OCI-LY1 (cell line): ENCODE results near the gene CHMP6.

Experiments
- H2AFZ ChIP-seq: fragments of 200-600 bp; sonication (generic), shearing (Covaris generic); 2 replicates; pipeline ENCODE4 v1.6.0; 2014; ENCODE audit warnings: antibody characterized with exemption, mild to moderate bottlenecking, low read length
- H3F3A ChIP-seq: fragments of 200-600 bp; sonication (generic), shearing (Covaris generic); 2 replicates; pipeline ENCODE4 v1.6.0; 2014; ENCODE audit warnings: mild to moderate bottlenecking, antibody characterized with exemption, low read length, moderate library complexity; ENCODE audit not compliant: insufficient read depth
- H3K27ac ChIP-seq: fragments of 200-600 bp; sonication (generic); 2 replicates; pipeline ENCODE4 v1.5.1; 2014; ENCODE audit warnings: low read length, mixed run types, mild to moderate bottlenecking, low read depth; ENCODE audit not compliant: poor library complexity, severe bottlenecking
- H3K27me3 ChIP-seq: fragments of 200-600 bp; sonication (generic); 2 replicates; pipeline ENCODE4 v1.6.0; 2014; ENCODE audit warnings: antibody characterized with exemption, mild to moderate bottlenecking, low read length, moderate library complexity; ENCODE audit not compliant: insufficient read depth
- H3K36me3 ChIP-seq: fragments of 200-600 bp; sonication (generic); 2 replicates; pipeline ENCODE4 v1.6.1; 2014; ENCODE audit warnings: mild to moderate bottlenecking, antibody characterized with exemption, low read length, moderate library complexity, mixed read lengths; ENCODE audit not compliant: insufficient read depth
- H3K4me1 ChIP-seq: fragments of 200-600 bp; sonication (generic); 2 replicates; pipeline ENCODE4 v1.5.1; 2014; ENCODE audit warnings: mild to moderate bottlenecking, low read length, moderate library complexity; ENCODE audit not compliant: insufficient read depth, severe bottlenecking
- H3K4me2 ChIP-seq: fragments of 200-600 bp; sonication (generic), shearing (Covaris generic); 2 replicates; pipeline ENCODE4 v1.6.1; 2014; ENCODE audit warnings: low read length
- H3K4me3 ChIP-seq: fragments of 200-600 bp; sonication (generic); 2 replicates; pipeline ENCODE4 v1.5.1; 2014; ENCODE audit warnings: low read length, low read depth, mild to moderate bottlenecking, mixed read lengths; ENCODE audit not compliant: poor library complexity, severe bottlenecking
- H3K79me2 ChIP-seq: fragments of 200-600 bp; shearing (Covaris generic); 2 replicates; pipeline ENCODE4 v1.6.1; 2016; ENCODE audit warnings: mixed run types, low read length, mixed read lengths; ENCODE audit not compliant: insufficient read depth
- H3K9ac ChIP-seq: fragments of 200-600 bp; sonication (generic), shearing (Covaris generic); 2 replicates; pipeline ENCODE4 v1.6.1; 2014; ENCODE audit warnings: mild to moderate bottlenecking, low read length, mixed read lengths
- H3K9me2 ChIP-seq: fragments of 200-600 bp; sonication (generic), shearing (Covaris generic); 2 replicates; pipeline ENCODE4 v1.6.1; 2014; ENCODE audit warnings: low read depth, mild to moderate bottlenecking, low read length, mixed read lengths
- H3K9me3 ChIP-seq: fragments of 200-600 bp; shearing (Covaris generic); 2 replicates; pipeline ENCODE4 v1.6.1; 2014; ENCODE audit warnings: low read length, mixed read lengths
- H4K20me1 ChIP-seq: fragments of 200-600 bp; sonication (generic), shearing (Covaris generic); 2 replicates; pipeline ENCODE4 v1.6.0; 2016; ENCODE audit warnings: mild to moderate bottlenecking, low read length; ENCODE audit not compliant: insufficient read depth
- EZH2 ChIP-seq: fragments of 200-600 bp; sonication (generic), shearing (Covaris generic); IDR thresholded peaks from 2 replicates; pipeline ENCODE4 v1.8.0; 2017; ENCODE audit warnings: borderline replicate concordance, mixed run types, mild to moderate bottlenecking, antibody characterized with exemption, low read length, moderate library complexity, mixed read lengths
- TF ChIP-seq, protein P1 (sequence below): fragments of 200-600 bp; sonication (generic), shearing (Covaris generic); IDR thresholded peaks from 2 replicates; pipeline ENCODE4 v1.5.1; 2017; ENCODE audit warnings: mild to moderate bottlenecking, antibody characterized with exemption, low read length, moderate library complexity, mixed read lengths

Gene CHMP6

DNA sequence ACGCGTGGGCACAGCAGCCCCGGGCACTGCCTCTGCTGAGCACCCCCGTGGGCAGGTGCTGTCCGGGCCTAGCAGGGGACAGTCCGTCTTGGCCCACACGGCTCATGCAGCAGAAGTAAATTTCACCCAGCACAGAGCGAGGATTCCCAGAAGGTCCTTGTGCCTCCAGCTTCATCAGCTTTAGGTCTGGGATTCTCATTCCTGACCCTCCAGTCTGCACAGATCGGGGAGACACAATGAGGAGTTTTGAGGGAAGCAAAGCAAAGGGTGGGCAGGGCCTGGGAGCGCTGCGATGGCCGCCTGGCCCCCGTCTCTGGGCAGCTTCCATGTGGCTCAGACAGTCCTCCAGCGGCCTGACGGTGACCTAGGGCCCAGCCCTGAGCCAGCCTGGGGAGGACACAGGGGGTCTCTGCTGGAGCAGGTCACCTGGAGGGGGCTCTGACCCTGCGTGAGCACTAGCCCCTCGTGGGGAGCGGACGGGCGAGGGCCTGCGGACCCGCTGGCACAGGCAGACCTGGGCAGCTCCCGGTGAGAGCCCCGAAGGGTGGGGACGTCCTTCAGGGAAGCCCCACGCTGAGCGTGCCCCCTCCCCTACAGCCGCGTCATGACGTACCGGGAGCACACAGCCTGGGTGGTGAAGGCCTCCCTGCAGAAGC lies 30.7 kb upstream of the CHMP6 start:
- no peaks in the 10 kb centered on the region for H3K9me2 ChIP-seq
- TF ChIP-seq, protein P1, sequence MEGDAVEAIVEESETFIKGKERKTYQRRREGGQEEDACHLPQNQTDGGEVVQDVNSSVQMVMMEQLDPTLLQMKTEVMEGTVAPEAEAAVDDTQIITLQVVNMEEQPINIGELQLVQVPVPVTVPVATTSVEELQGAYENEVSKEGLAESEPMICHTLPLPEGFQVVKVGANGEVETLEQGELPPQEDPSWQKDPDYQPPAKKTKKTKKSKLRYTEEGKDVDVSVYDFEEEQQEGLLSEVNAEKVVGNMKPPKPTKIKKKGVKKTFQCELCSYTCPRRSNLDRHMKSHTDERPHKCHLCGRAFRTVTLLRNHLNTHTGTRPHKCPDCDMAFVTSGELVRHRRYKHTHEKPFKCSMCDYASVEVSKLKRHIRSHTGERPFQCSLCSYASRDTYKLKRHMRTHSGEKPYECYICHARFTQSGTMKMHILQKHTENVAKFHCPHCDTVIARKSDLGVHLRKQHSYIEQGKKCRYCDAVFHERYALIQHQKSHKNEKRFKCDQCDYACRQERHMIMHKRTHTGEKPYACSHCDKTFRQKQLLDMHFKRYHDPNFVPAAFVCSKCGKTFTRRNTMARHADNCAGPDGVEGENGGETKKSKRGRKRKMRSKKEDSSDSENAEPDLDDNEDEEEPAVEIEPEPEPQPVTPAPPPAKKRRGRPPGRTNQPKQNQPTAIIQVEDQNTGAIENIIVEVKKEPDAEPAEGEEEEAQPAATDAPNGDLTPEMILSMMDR: no peak
- TF ChIP-seq EZH2: no peak
- H4K20me1 ChIP-seq: no peaks in the 10 kb centered on the region
- no peaks in the 10 kb centered on the region for H3K79me2 ChIP-seq
- no peaks in the 10 kb centered on the region for H3K4me1 ChIP-seq
- no peak overlapping the region for H3K4me3 ChIP-seq
- no peak overlapping the region for H3K27ac ChIP-seq
- no peaks in the 10 kb centered on the region for H3K27me3 ChIP-seq
- no peak overlapping the region for H3K4me2 ChIP-seq
- H3K36me3 ChIP-seq: peaks cover 73% of the 10 kb centered on the region
- no peak overlapping the region for H3K9ac ChIP-seq
- H3F3A ChIP-seq: no peaks in the 10 kb centered on the region
- no peak overlapping the region for H2AFZ ChIP-seq
- no peaks in the 10 kb centered on the region for H3K9me3 ChIP-seq

DNA sequence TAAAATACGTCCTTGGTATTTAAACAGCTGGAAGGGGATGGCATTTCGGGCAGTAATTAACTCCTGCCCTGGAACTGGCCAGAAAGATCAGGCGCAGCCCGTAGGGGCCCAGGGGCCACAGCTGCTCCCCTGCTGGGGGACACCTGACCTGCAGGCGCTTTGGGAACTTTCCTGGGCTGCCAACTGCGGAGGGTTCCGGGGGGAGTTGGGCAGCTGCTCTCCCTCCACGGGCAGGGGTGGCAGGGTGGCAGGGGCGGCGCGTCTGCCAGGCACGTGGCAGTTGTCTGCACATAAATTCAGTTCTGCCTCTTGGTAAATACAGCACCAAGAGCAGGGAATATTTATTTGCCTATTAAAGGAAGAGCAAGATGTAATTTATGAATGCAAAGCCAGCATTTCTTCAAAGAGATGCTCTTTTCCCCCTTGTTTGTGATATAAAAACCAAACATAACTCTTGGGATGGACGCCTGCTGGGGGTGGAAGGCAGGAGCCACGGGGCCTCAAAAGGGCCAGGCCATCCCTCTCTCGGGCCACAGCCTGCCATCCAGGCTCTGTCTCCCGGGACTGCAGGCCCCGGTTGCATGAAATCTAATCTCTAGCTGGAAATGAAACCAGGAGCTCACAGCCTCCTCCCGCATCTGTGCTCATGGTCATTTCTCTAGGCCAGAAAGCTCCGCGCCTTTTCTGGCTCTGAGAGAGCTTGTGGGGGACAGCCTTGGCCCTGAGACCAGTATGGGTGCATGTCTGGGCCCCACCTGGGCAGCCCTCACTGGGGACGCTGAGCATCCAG lies 29.9 kb upstream of the CHMP6 start:
- no peak for TF ChIP-seq EZH2
- TF ChIP-seq, protein P1: no peak
- H3K9me3 ChIP-seq: no peaks in the 10 kb centered on the region
- no peak overlapping the region for H3K9ac ChIP-seq
- H3K36me3 ChIP-seq: peaks cover 71% of the 10 kb centered on the region
- H3K4me2 ChIP-seq: no peak overlapping the region
- H3K27me3 ChIP-seq: no peaks in the 10 kb centered on the region
- H3K4me1 ChIP-seq: no peaks in the 10 kb centered on the region
- no peaks in the 10 kb centered on the region for H4K20me1 ChIP-seq
- no peaks in the 10 kb centered on the region for H3K79me2 ChIP-seq
- H3K4me3 ChIP-seq: no peak overlapping the region
- H2AFZ ChIP-seq: no peak overlapping the region
- H3F3A ChIP-seq: no peaks in the 10 kb centered on the region
- H3K9me2 ChIP-seq: no peaks in the 10 kb centered on the region
- no peak overlapping the region for H3K27ac ChIP-seq

DNA sequence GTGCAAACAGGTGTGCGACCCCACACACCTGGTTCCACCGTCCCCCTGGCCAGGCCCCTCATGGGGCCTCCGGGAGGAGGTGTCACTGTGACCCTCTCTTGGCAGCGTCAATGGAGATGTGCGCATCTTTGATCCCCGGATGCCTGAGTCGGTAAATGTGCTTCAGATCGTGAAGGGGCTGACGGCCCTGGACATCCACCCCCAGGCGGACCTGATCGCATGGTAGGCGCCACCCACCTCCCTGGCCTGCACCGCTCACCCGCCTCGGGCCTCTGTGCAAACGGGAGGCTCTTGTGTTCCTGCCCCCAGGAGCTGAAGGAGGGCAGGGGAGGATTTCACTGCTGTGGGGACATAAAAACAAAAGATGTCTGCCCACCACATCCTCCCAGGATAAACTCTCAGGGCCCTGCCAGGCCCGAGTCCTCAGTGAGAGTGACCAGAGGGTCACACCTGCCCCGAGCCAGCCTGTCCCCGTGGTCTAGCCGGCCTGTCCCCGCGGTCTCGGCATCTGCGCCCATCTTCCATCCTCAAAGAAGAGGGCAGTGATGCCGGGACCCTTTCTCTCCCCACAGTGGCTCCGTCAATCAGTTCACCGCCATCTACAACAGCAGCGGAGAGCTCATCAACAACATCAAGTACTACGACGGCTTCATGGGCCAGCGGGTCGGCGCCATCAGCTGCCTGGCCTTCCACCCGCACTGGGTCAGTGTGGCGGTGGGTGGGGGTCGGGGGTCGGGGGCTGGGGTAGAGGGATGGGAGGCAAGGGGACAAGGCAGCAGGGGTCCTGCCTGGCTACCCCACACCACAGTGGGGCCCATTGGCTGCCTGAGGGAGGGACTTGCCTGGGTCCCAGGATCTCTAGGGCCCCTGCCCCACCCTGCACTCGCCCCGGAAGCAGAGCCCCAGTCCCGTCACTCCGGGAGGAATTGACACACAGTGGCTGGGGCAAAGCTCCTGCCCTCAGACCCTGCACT lies 29.0 kb upstream of the CHMP6 start:
- no peaks in the 10 kb centered on the region for H3K9me3 ChIP-seq
- no peak for TF ChIP-seq EZH2
- TF ChIP-seq, protein P1: no peak
- H3K9me2 ChIP-seq: no peaks in the 10 kb centered on the region
- no peaks in the 10 kb centered on the region for H3K79me2 ChIP-seq
- no peaks in the 10 kb centered on the region for H3K27me3 ChIP-seq
- H4K20me1 ChIP-seq: no peaks in the 10 kb centered on the region
- H2AFZ ChIP-seq: no peak overlapping the region
- no peaks in the 10 kb centered on the region for H3F3A ChIP-seq
- no peak overlapping the region for H3K9ac ChIP-seq
- peaks cover 65% of the 10 kb centered on the region for H3K36me3 ChIP-seq
- no peak overlapping the region for H3K4me2 ChIP-seq
- no peak overlapping the region for H3K4me3 ChIP-seq
- H3K27ac ChIP-seq: no peak overlapping the region
- H3K4me1 ChIP-seq: no peaks in the 10 kb centered on the region
